ENCODE data around the gene RIPOR3.
A peak's percentile ranks its signal among the peaks of the same experiment; 100 is the strongest.

The RIPOR3 gene

DNA sequence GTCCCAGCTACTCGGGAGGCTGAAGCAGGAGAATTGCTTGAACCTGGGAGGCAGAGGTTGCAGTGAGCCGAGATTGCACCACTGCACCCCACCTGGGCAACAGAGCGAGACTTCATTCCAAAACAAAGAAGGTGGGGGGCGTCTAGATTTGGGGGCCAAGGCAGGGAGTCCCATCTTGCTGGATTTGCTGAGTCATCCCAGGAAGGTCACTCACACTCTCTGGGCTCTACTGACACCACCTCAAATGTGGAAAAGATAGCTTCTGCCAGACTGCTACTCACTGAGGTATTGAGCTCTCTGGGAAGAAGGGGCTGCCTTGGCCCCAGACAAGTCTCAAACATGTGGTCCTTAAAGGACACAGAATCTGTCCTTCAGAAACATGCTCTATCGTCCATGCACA is 74.3 kb downstream of the RIPOR3 start:
- Histone ChIP-seq H2AFZ (ENCODE audit: low read depth, low read length) (no peak overlapping the region), H3K4ac (ENCODE audit: low read depth in 1 of 2, low read length in 2 of 2) (no peak overlapping the region), H3K18ac (ENCODE audit: low read depth in 1 of 2, low read length in 2 of 2) (no peak overlapping the region), H3K9ac (ENCODE audit: low read length) (no peak overlapping the region), H2BK120ac (ENCODE audit: low read depth, low read length) (no peak overlapping the region), H3K4me1 (ENCODE audit: control insufficient read depth, insufficient read depth, low read depth, low read length) (peaks cover 6% of the 10 kb centered on the region), H3K4me3 (ENCODE audit: insufficient read depth in 1 of 2, low read depth in 1 of 2, low read length in 2 of 2) (no peak overlapping the region), H2BK15ac (ENCODE audit: low read depth, poor library complexity, severe bottlenecking) (no peak overlapping the region), H3K9me3 (ENCODE audit: control insufficient read depth, low read length) (peaks cover 12% of the 10 kb centered on the region), H3K36me3 (ENCODE audit: control insufficient read depth in 1 of 2, insufficient read depth in 2 of 2, low read depth in 1 of 2, low read length in 2 of 2) (peaks cover 54 to 86% of the 10 kb centered on the region in 2 experiments), H3K79me1 (replicated peaks; ENCODE audit: low read length, poor library complexity, severe bottlenecking) (peaks cover 2% of the 10 kb centered on the region), H4K8ac (ENCODE audit: low read length) (peak overlapping the region; percentile 14), H3K4me2 (ENCODE audit: low read length, poor library complexity, severe bottlenecking) (no peak overlapping the region), H3K14ac (ENCODE audit: low read length in 2 of 2) (no peak overlapping the region), H2BK12ac (ENCODE audit: low read length in 2 of 2) (no peak overlapping the region), H4K91ac (ENCODE audit: low read length) (peak overlapping the region; percentile 43), H2BK5ac (ENCODE audit: low read depth, low read length, poor library complexity, severe bottlenecking) (no peak overlapping the region), H3K27me3 (ENCODE audit: control insufficient read depth in 1 of 2, insufficient read depth in 1 of 2, low read length in 2 of 2) (no peaks in the 10 kb centered on the region), H3K23ac (ENCODE audit: low read length in 2 of 2) (no peak overlapping the region), H3K27ac (ENCODE audit: low read length, poor library complexity, severe bottlenecking) (no peak overlapping the region), H2AK5ac (ENCODE audit: low read length, severe bottlenecking) (no peak overlapping the region)
- 89% methylated on average over 5 of the region's 5 CpGs for WGBS
- DNase-seq = no peak

DNA sequence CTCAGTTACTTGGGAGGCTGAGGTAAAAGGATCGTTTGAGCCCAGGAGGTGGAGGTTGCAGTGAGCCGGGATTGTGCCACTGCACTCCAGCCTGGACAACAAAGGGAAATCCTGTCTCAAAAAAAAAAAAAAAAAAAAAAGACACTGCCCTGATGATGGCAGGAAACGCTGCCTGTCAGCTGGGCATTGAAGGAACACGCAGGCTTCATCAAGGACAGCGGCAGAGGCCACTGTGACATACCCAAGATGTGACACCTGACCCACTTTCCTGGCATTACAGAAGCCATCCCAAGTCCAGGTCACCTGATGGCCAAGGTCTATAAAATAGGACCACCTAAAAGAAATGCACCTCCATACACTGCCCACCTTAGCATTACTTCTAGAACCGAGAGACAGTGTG is 75.9 kb downstream of the RIPOR3 start:
- H3K4me1 ChIP-seq (ENCODE audit: control insufficient read depth, insufficient read depth, low read depth, low read length) = peaks cover 6% of the 10 kb centered on the region
- no peak overlapping the region for H3K9ac ChIP-seq (ENCODE audit: low read length)
- H3K4me2 ChIP-seq (ENCODE audit: low read length, poor library complexity, severe bottlenecking) = no peak overlapping the region
- peaks cover 52 to 85% of the 10 kb centered on the region in 2 experiments for H3K36me3 ChIP-seq (ENCODE audit: control insufficient read depth in 1 of 2, insufficient read depth in 2 of 2, low read depth in 1 of 2, low read length in 2 of 2)
- H3K9me3 ChIP-seq (ENCODE audit: control insufficient read depth, low read length) = no peaks in the 10 kb centered on the region
- no peak overlapping the region for H3K18ac ChIP-seq (ENCODE audit: low read depth in 1 of 2, low read length in 2 of 2)
- H2BK5ac ChIP-seq (ENCODE audit: low read depth, low read length, poor library complexity, severe bottlenecking) = no peak overlapping the region
- no peak overlapping the region for H3K4ac ChIP-seq (ENCODE audit: low read depth in 1 of 2, low read length in 2 of 2)
- no peak overlapping the region for H2BK15ac ChIP-seq (ENCODE audit: low read depth, poor library complexity, severe bottlenecking)
- no peak overlapping the region for H2BK120ac ChIP-seq (ENCODE audit: low read depth, low read length)
- no peak overlapping the region for H2AFZ ChIP-seq (ENCODE audit: low read depth, low read length)
- H3K27ac ChIP-seq (ENCODE audit: low read length, poor library complexity, severe bottlenecking) = no peak overlapping the region
- WGBS = 90% methylated on average over 6 of the region's 6 CpGs
- H4K8ac ChIP-seq (ENCODE audit: low read length) = no peak overlapping the region
- H3K27me3 ChIP-seq (ENCODE audit: control insufficient read depth in 1 of 2, insufficient read depth in 1 of 2, low read length in 2 of 2) = no peaks in the 10 kb centered on the region
- no peak overlapping the region for H3K4me3 ChIP-seq (ENCODE audit: insufficient read depth in 1 of 2, low read depth in 1 of 2, low read length in 2 of 2)
- H3K23ac ChIP-seq (ENCODE audit: low read length in 2 of 2) = no peak overlapping the region
- no peak overlapping the region for H2BK12ac ChIP-seq (ENCODE audit: low read length in 2 of 2)
- H4K91ac ChIP-seq (ENCODE audit: low read length) = no peak overlapping the region
- H3K79me1 ChIP-seq (replicated peaks; ENCODE audit: low read length, poor library complexity, severe bottlenecking) = no peaks in the 10 kb centered on the region
- H3K14ac ChIP-seq (ENCODE audit: low read length in 2 of 2) = no peak overlapping the region
- no peak for DNase-seq
- H2AK5ac ChIP-seq (ENCODE audit: low read length, severe bottlenecking) = no peak overlapping the region

DNA sequence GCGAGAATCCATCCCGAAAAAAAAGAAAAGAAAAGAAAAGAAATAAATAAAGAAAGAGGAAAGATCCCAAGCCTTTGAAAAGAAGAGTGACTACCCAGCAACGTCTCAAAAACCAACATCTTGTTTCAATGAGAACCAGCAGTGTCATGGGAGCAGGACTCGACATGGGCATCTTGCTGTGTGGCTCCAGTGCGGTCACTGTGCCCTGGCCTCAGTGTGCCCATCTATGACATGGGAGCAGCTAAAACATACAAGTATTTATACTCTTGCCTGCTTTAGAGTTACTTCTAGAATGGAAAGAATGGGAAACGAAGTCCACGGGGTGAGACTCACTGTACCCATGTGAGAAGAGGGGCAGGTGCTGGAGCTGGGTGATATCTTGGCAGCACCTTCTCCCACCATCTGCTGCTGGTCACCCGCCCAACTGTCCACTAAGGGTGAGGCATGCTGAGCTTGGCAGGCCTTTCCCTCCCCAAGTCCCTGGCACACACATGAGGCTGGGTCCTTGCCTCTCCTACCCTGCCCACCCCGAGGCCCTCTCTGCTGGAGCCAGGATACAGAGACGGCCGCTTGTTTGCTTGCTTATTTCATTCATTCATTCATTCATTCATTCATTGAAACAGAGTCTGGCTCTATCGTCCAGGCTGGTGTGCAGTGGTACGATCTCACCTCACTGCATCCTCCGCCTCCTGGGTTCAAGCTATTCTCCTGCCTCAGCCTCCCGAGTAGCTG is 77.7 kb downstream of the RIPOR3 start:
- Histone ChIP-seq H3K4me1 (ENCODE audit: control insufficient read depth, insufficient read depth, low read depth, low read length) (peaks cover 2% of the 10 kb centered on the region), H2BK5ac (ENCODE audit: low read depth, low read length, poor library complexity, severe bottlenecking) (no peak overlapping the region), H4K91ac (ENCODE audit: low read length) (no peak overlapping the region), H3K9ac (ENCODE audit: low read length) (no peak overlapping the region), H3K4me2 (ENCODE audit: low read length, poor library complexity, severe bottlenecking) (no peak overlapping the region), H3K23ac (ENCODE audit: low read length in 2 of 2) (no peak overlapping the region), H3K18ac (ENCODE audit: low read depth in 1 of 2, low read length in 2 of 2) (no peak overlapping the region), H4K8ac (ENCODE audit: low read length) (no peak overlapping the region), H3K36me3 (ENCODE audit: control insufficient read depth in 1 of 2, insufficient read depth in 2 of 2, low read depth in 1 of 2, low read length in 2 of 2) (peaks cover 61 to 87% of the 10 kb centered on the region in 2 experiments), H3K14ac (ENCODE audit: low read length in 2 of 2) (no peak overlapping the region), H2AFZ (ENCODE audit: low read depth, low read length) (no peak overlapping the region), H3K79me1 (replicated peaks; ENCODE audit: low read length, poor library complexity, severe bottlenecking) (no peaks in the 10 kb centered on the region), H3K27ac (ENCODE audit: low read length, poor library complexity, severe bottlenecking) (no peak overlapping the region), H2BK15ac (ENCODE audit: low read depth, poor library complexity, severe bottlenecking) (no peak overlapping the region), H3K9me3 (ENCODE audit: control insufficient read depth, low read length) (no peaks in the 10 kb centered on the region), H2BK12ac (ENCODE audit: low read length in 2 of 2) (no peak overlapping the region), H2BK120ac (ENCODE audit: low read depth, low read length) (no peak overlapping the region), H3K27me3 (ENCODE audit: control insufficient read depth in 1 of 2, insufficient read depth in 1 of 2, low read length in 2 of 2) (no peaks in the 10 kb centered on the region), H3K4me3 (ENCODE audit: insufficient read depth in 1 of 2, low read depth in 1 of 2, low read length in 2 of 2) (no peak overlapping the region), H2AK5ac (ENCODE audit: low read length, severe bottlenecking) (no peak overlapping the region), H3K4ac (ENCODE audit: low read depth in 1 of 2, low read length in 2 of 2) (no peak overlapping the region)
- WGBS = 97% methylated on average over 15 of the region's 15 CpGs
- no peak for DNase-seq

DNA sequence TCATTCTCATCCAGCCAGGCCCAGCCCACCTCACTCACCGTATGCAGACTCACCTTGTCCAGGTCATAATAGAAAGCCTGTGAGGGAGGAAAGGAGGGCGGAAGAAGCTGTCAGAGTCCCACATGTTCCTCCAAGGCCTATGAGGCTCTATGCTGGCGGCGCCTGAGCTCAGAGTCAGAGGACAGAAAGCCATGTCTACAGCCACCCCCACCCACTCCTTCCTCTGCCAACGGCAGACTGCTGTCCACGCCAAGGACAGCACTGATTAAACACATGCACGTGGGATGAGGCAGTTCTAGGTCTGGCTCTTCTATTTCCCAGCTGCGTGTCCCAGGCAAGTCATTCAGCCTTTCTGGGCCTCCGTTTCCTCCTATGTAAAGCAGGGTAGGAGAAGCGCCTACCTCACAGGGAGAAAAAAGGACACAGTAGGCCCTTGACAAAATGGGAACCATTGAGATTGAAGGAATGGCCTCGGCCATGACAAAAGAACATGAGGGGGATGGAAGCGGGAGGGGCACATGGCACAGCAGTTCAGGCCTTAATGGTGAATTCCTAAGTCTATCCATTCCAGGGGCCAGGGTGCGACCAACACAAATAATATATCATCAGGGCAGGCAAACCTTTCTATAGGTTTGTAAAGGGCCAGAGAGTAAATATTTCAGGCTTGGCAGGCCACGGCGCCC is 80.1 kb downstream of the RIPOR3 start:
- no peak overlapping the region for H2BK120ac ChIP-seq (ENCODE audit: low read depth, low read length)
- H3K79me1 ChIP-seq (replicated peaks; ENCODE audit: low read length, poor library complexity, severe bottlenecking) = no peaks in the 10 kb centered on the region
- H3K23ac ChIP-seq (ENCODE audit: low read length in 2 of 2) = peak overlapping the region in 1 of 2 experiments; percentile 37
- no peak for DNase-seq
- H3K27me3 ChIP-seq (ENCODE audit: control insufficient read depth in 1 of 2, insufficient read depth in 1 of 2, low read length in 2 of 2) = no peaks in the 10 kb centered on the region
- 87% methylated on average over 14 of the region's 15 CpGs for WGBS
- no peak overlapping the region for H3K4ac ChIP-seq (ENCODE audit: low read depth in 1 of 2, low read length in 2 of 2)
- H3K27ac ChIP-seq (ENCODE audit: low read length, poor library complexity, severe bottlenecking) = no peak overlapping the region
- no peak overlapping the region for H4K91ac ChIP-seq (ENCODE audit: low read length)
- no peaks in the 10 kb centered on the region for H3K9me3 ChIP-seq (ENCODE audit: control insufficient read depth, low read length)
- H3K18ac ChIP-seq (ENCODE audit: low read depth in 1 of 2, low read length in 2 of 2) = peak overlapping the region in 1 of 2 experiments; percentile 33
- peak overlapping the region in 1 of 2 experiments; percentile 29 for H2BK12ac ChIP-seq (ENCODE audit: low read length in 2 of 2)
- H3K4me1 ChIP-seq (ENCODE audit: control insufficient read depth, insufficient read depth, low read depth, low read length) = peaks cover 2% of the 10 kb centered on the region
- peak overlapping the region; percentile 19 for H4K8ac ChIP-seq (ENCODE audit: low read length)
- H2BK5ac ChIP-seq (ENCODE audit: low read depth, low read length, poor library complexity, severe bottlenecking) = no peak overlapping the region
- no peak overlapping the region for H3K4me3 ChIP-seq (ENCODE audit: insufficient read depth in 1 of 2, low read depth in 1 of 2, low read length in 2 of 2)
- peak overlapping the region; percentile 59 for H3K9ac ChIP-seq (ENCODE audit: low read length)
- H3K14ac ChIP-seq (ENCODE audit: low read length in 2 of 2) = no peak overlapping the region
- no peak overlapping the region for H2BK15ac ChIP-seq (ENCODE audit: low read depth, poor library complexity, severe bottlenecking)
- peaks cover 72 to 89% of the 10 kb centered on the region in 2 experiments for H3K36me3 ChIP-seq (ENCODE audit: control insufficient read depth in 1 of 2, insufficient read depth in 2 of 2, low read depth in 1 of 2, low read length in 2 of 2)
- H2AFZ ChIP-seq (ENCODE audit: low read depth, low read length) = no peak overlapping the region
- no peak overlapping the region for H3K4me2 ChIP-seq (ENCODE audit: low read length, poor library complexity, severe bottlenecking)
- H2AK5ac ChIP-seq (ENCODE audit: low read length, severe bottlenecking) = no peak overlapping the region

Measured in mesenchymal stem cell (in vitro differentiated cells and primary cell).